H1 (cell line): Measurements from ENCODE around the gene AMZ1. TPM values are rescaled to one million over a fixed set of nuclear protein-coding genes. Genes with fewer than 3 reads are reported as not detected.

Source experiments
- ATF3 ChIP-seq: IDR thresholded peaks from 2 replicates; pipeline ENCODE4 v1.6.1; 2011; ENCODE audit warnings: low read depth, mild to moderate bottlenecking, low read length; ENCODE audit not compliant: insufficient read depth
- RAD21 ChIP-seq, 2 experiments: IDR thresholded peaks in 1 of 2; conservative IDR thresholded peaks in 1 of 2; 2 replicates each; pipeline ENCODE4 v1.6.1; 2011; ENCODE audit warnings: low read depth in 2 of 2, low read length in 2 of 2, improper control_type of control experiment in 1 of 2, inconsistent platforms in 1 of 2, mild to moderate bottlenecking in 1 of 2, moderate library complexity in 1 of 2
- polyA plus RNA-seq, 7 experiments: library from polyadenylated mRNA; depleted of rRNA in 3 of 7; stranded (reverse) in 5 of 7; unstranded in 2 of 7; fragments of >200 nt in 5 of 7; fragments of 200-250 nt in 2 of 7; gene quantifications; 1 replicate in 5 of 7; 2 replicates in 1 of 7; 4 replicates in 1 of 7; pipeline versions ENCODE4 v1.2.1 to v1.2.3, GENCODE V29; 2011 to 2013; ENCODE audit warnings: missing spikeins in 2 of 7, mixed read lengths in 2 of 7
- total RNA-seq: library from RNA; stranded (reverse); fragmentation: NEBNext Ultra II Directional; extraction: Animal tissue kit (Norgen Biotek cat#: 25700); gene quantifications from 2 replicates; pipeline ENCODE4 v1.2.1, GENCODE V29; 2021

Gene AMZ1
- total and polyA plus RNA-seq, 2 of the 8 experiments (the other 6 are each of a cell fraction or from before 2014, with no cell fraction given), result 0.59 to 1.4 TPM

GRCh38 chr7:2728316-2729030 lies 40.5 kb downstream of the AMZ1 start (continued):
- TF ChIP-seq ATF3 (no peak), RAD21 (IDR thresholded peaks at IDR 0.05 in 1 of 2, conservative IDR thresholded peaks at IDR 0.05 in 1 of 2; ENCODE audit: low read depth in 2 of 2, low read length in 2 of 2) (no peak)
